Measurements from ENCODE around the gene AKAP12. TPM values are rescaled to one million over a fixed set of nuclear protein-coding genes. Genes with fewer than 3 reads are reported as not detected.

The AKAP12 gene
- total and polyA plus RNA-seq, 2 donors (not counting 1 experiment from before 2014, with no cell fraction given): 0.04 to 0.22 TPM

DNA sequence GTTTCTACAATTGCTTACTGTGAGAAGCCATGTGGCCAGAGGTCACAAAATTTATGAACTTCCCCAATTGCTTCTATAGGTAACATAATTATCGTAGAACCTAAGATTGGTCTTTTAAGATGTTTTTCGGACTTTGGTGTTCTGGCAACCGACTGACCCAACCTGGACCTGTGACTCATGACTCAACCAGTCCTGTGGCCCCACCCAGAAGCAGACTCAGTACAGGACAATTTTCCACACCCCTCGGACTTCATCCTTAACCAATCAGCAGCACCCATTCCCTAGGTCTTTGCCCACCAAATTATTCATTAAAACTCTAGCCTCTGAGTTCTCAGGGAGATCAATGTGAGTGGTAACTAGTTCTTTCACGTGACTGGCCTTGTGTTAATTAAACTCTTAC lies 26.4 kb upstream of the AKAP12 start:
- Histone ChIP-seq H3K4me2 (replicated peaks; ENCODE audit: low read depth, low read length, poor library complexity, severe bottlenecking) (no peak overlapping the region), H3K4me3 (ENCODE audit: control extremely low read depth in 1 of 5, extremely low read depth in 1 of 5, insufficient read depth in 1 of 5, low read depth in 2 of 5, low read length in 4 of 5) (no peak overlapping the region), H3K36me3 (replicated peaks in 1 of 2; ENCODE audit: control extremely low read depth in 1 of 2, control insufficient read depth in 1 of 2, extremely low read depth in 1 of 2, insufficient read depth in 2 of 2, low read length in 1 of 2) (no peaks in the 10 kb centered on the region), H3K9me3 (ENCODE audit: control extremely low read depth in 1 of 3, control insufficient read depth in 2 of 3, insufficient read depth in 1 of 3, low read length in 2 of 3) (peaks cover 0 to 20% (median 5%) of the 10 kb centered on the region in 3 donors), H2AFZ (ENCODE audit: insufficient read depth, low read depth, low read length, poor library complexity, severe bottlenecking) (no peak overlapping the region), H3K27me3 (replicated peaks in 1 of 4; ENCODE audit: control extremely low read depth in 1 of 4, control insufficient read depth in 3 of 4, insufficient read depth in 4 of 4, low read length in 3 of 4) (peaks cover 0 to 3% (median 0%) of the 10 kb centered on the region in 4 experiments), H4K20me1 (ENCODE audit: control insufficient read depth, insufficient read depth, low read length, poor library complexity, severe bottlenecking) (no peaks in the 10 kb centered on the region), H3K4me1 (ENCODE audit: control insufficient read depth in 2 of 2, insufficient read depth in 2 of 2, low read length in 2 of 2) (no peaks in the 10 kb centered on the region), H3K27ac (ENCODE audit: low read length in 2 of 2) (no peak overlapping the region), H3K9ac (ENCODE audit: low read length) (no peak overlapping the region), H3K79me2 (ENCODE audit: control insufficient read depth, insufficient read depth, low read length) (no peaks in the 10 kb centered on the region)
- CTCF ChIA-PET: no interaction called here
- intact Hi-C loops (cut with micrococcal nuclease): no loop called here
- H3K4me1 Mint-ChIP-seq: no peaks in the 10 kb centered on the region
- 100% methylated on average over 3 of the region's 5 CpGs for WGBS (ENCODE audit: insufficient coverage)
- no peak for ATAC-seq (ENCODE audit: low read depth)
- no peaks in the 10 kb centered on the region for H3K27me3 Mint-ChIP-seq
- H3K27ac Mint-ChIP-seq: no peak overlapping the region
- no peak for TF ChIP-seq EZH2 (IDR thresholded peaks at IDR 0.05; ENCODE audit: borderline replicate concordance, insufficient read depth, low read depth, low read length, poor library complexity, severe bottlenecking)
- no peak for DNase-seq
- peaks cover 2% of the 10 kb centered on the region for H3K9me3 Mint-ChIP-seq (ENCODE audit: insufficient read depth)
- POLR2A ChIA-PET: no interaction called here
- H3K4me3 Mint-ChIP-seq: no peak overlapping the region

DNA sequence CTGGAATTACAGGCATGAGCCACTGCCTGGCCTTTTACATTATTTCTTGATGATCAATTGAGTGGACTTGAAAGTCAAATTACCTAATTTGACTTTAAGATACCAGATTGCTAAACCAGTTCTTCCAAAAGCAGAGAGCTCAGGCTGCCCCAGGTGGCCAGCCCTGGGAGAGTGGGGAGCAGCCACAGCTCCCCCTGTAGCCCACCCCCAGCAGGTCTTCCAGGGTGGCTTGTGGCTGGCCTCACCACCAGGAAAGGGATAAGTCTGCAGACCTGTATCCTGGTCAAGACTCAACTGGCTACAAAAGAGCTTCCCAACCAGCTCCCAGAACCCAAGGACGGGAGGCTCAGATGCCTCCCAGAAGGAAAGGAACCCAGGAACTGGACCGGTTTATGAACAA lies 23.8 kb upstream of the AKAP12 start:
- Histone ChIP-seq H2AFZ (ENCODE audit: insufficient read depth, low read depth, low read length, poor library complexity, severe bottlenecking) (no peak overlapping the region), H4K20me1 (ENCODE audit: control insufficient read depth, insufficient read depth, low read length, poor library complexity, severe bottlenecking) (no peaks in the 10 kb centered on the region), H3K9me3 (ENCODE audit: control extremely low read depth in 1 of 3, control insufficient read depth in 2 of 3, insufficient read depth in 1 of 3, low read length in 2 of 3) (peaks cover 0 to 13% (median 4%) of the 10 kb centered on the region in 3 donors), H3K4me1 (ENCODE audit: control insufficient read depth in 2 of 2, insufficient read depth in 2 of 2, low read length in 2 of 2) (no peaks in the 10 kb centered on the region), H3K27ac (ENCODE audit: low read length in 2 of 2) (no peak overlapping the region), H3K4me3 (ENCODE audit: control extremely low read depth in 1 of 5, extremely low read depth in 1 of 5, insufficient read depth in 1 of 5, low read depth in 2 of 5, low read length in 4 of 5) (no peak overlapping the region), H3K27me3 (replicated peaks in 1 of 4; ENCODE audit: control extremely low read depth in 1 of 4, control insufficient read depth in 3 of 4, insufficient read depth in 4 of 4, low read length in 3 of 4) (no peaks in the 10 kb centered on the region), H3K79me2 (ENCODE audit: control insufficient read depth, insufficient read depth, low read length) (no peaks in the 10 kb centered on the region), H3K9ac (ENCODE audit: low read length) (no peak overlapping the region), H3K36me3 (replicated peaks in 1 of 2; ENCODE audit: control extremely low read depth in 1 of 2, control insufficient read depth in 1 of 2, extremely low read depth in 1 of 2, insufficient read depth in 2 of 2, low read length in 1 of 2) (no peaks in the 10 kb centered on the region), H3K4me2 (replicated peaks; ENCODE audit: low read depth, low read length, poor library complexity, severe bottlenecking) (no peak overlapping the region)
- peaks cover 2% of the 10 kb centered on the region for H3K9me3 Mint-ChIP-seq (ENCODE audit: insufficient read depth)
- H3K27me3 Mint-ChIP-seq: no peaks in the 10 kb centered on the region
- no peak for DNase-seq
- ChIA-PET CTCF (no interaction called here), POLR2A (no interaction called here)
- intact Hi-C loops (cut with micrococcal nuclease): no loop called here
- no peak overlapping the region for H3K27ac Mint-ChIP-seq
- no peak overlapping the region for H3K4me3 Mint-ChIP-seq
- WGBS (ENCODE audit: insufficient coverage): 80% methylated on average over 2 of the region's 2 CpGs
- H3K4me1 Mint-ChIP-seq: no peaks in the 10 kb centered on the region
- ATAC-seq (ENCODE audit: low read depth): no peak
- no peak for TF ChIP-seq EZH2 (IDR thresholded peaks at IDR 0.05; ENCODE audit: borderline replicate concordance, insufficient read depth, low read depth, low read length, poor library complexity, severe bottlenecking)
- TF ChIP-seq, protein P1, sequence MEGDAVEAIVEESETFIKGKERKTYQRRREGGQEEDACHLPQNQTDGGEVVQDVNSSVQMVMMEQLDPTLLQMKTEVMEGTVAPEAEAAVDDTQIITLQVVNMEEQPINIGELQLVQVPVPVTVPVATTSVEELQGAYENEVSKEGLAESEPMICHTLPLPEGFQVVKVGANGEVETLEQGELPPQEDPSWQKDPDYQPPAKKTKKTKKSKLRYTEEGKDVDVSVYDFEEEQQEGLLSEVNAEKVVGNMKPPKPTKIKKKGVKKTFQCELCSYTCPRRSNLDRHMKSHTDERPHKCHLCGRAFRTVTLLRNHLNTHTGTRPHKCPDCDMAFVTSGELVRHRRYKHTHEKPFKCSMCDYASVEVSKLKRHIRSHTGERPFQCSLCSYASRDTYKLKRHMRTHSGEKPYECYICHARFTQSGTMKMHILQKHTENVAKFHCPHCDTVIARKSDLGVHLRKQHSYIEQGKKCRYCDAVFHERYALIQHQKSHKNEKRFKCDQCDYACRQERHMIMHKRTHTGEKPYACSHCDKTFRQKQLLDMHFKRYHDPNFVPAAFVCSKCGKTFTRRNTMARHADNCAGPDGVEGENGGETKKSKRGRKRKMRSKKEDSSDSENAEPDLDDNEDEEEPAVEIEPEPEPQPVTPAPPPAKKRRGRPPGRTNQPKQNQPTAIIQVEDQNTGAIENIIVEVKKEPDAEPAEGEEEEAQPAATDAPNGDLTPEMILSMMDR (IDR thresholded peaks at IDR 0.05): no peak

Measured in B cell (primary cell).